ENCODE data around the gene EIF4E1B.

EIF4E1B gene

DNA sequence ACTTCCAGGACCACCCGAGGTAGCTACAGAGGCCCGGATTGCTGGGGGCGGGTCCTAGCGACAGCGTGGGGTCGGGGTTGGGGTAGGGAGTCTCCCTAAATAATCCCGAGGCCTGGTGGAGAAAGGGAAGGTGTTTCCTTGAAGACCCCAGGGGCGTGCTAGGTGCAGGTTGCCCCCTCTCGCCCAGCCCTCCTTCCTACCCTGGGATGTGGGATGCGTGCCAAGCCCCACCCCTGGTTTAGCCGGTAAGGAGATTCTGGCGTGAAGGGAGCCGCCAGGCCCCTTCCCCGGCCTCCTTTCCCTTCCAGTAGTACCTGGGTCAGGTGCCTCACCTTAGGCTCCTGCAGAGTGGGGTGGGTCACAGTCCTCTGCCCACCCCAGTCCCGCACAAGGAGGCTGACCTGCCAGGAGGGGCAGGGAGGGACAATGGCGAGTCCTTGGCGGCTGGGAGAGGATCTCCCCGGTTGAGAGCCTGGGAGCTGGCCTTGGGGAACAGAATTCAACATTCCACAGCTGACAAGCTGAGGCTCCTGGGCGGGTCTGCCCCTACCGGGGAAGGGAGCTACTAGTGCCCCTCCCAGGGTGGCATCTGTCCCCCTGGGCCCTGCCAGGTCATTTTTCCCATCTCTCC, 17.5 kb downstream of the EIF4E1B start:
- no peak for DNase-seq

DNA sequence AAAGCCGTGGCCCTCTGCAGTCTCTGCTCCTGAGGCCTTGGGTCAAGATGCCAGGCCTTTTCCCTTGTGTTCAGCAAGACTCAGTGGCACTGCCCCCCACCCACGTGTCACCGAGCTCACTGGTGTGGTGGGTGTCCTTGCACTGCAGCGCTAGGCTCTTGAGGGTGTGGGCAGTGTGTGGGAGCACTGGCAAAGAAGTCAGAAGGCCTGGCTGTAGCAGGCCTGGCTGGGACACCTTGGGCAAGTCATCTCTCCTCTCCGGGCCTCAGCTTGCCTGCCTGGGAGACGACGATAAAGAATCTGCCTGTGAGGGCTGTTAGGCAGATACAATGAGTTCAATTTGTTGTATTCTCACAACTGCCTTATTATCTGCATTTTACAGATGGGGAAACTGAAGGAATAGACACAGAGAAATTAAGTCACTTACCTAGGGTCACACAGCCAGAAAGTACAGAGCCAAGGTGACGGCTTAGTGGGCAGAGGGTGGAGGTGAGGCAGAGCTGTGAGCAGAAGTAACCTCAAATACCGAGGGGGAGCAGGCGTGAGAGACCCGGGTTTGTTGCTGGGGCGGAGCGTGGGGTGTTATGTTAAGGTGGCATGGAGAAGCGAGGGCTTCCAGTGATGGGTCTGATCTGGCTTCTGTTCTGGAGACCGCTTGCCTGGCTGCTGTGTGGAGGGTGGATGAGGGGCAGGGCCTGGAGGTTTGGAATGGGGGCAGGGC, 18.2 kb downstream of the EIF4E1B start:
- no peak for DNase-seq

DNA sequence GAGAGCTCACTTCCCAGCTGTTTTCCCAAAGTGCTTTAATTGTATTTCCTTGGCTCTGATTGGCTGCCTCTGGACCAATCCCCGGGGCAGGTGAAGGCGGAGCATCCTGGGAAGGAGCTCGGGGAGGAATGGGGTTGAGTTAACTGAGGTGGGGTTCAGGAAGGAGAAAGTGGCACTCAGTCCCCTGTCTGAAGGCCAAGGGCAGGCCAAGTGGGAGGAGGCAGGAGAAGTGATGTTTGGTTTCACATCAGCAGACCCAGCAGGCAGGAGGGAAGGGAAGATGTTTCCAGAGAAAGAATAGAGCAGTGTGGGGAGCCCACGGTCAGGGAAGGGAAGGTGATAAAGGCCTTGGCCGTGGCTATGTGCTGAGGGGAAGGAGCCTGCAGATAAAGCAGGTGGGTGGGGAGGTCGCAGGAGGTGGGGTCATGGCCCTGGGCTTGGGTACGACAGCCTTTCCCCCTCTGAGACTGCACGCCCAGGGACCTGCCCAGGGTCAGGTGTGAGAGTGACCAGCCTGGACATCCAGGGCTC, 19.9 kb downstream of the EIF4E1B start:
- no peak for DNase-seq

DNA sequence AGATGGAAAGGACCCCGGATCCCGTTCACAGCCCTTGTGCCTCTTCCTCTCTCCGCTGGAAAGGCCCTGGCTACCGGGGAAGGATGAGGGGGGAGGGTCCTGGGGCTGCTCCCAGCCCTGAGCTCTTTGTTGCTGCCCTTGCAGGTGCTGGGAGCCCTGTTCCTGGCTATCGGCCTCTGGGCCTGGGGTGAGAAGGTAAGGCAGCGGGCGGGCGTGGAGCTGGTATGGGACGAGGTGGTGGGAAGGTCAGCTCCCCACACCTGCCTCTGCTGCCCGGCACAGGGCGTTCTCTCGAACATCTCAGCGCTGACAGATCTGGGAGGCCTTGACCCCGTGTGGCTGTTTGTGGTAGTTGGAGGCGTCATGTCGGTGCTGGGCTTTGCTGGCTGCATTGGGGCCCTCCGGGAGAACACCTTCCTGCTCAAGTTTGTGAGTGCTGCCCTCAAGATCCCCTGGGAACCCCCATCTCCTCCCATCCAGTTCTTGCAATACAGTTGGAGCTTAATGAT, 21.1 kb downstream of the EIF4E1B start:
- no peak for DNase-seq

DNA sequence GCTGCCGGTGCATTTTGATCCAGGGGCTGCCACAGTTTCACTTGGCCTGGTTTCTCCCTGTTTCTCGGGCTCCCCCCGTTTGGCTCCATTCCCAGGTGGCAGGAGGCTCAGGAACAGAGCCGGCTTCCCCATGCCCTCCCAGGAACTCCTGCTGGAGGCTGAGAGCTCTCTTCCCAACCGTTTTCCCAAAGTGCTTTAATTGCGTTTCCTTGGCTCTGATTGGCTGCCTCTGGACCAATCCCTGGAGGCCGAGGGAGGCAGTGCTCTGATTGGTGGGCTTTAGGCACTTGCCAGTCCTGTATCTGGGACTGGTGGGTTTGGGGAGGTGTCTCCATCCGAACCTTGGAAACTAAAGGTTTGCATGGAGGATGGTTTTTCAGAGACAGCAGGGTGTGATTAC, 21.7 kb downstream of the EIF4E1B start:
- DNase-seq, result no peak

DNA sequence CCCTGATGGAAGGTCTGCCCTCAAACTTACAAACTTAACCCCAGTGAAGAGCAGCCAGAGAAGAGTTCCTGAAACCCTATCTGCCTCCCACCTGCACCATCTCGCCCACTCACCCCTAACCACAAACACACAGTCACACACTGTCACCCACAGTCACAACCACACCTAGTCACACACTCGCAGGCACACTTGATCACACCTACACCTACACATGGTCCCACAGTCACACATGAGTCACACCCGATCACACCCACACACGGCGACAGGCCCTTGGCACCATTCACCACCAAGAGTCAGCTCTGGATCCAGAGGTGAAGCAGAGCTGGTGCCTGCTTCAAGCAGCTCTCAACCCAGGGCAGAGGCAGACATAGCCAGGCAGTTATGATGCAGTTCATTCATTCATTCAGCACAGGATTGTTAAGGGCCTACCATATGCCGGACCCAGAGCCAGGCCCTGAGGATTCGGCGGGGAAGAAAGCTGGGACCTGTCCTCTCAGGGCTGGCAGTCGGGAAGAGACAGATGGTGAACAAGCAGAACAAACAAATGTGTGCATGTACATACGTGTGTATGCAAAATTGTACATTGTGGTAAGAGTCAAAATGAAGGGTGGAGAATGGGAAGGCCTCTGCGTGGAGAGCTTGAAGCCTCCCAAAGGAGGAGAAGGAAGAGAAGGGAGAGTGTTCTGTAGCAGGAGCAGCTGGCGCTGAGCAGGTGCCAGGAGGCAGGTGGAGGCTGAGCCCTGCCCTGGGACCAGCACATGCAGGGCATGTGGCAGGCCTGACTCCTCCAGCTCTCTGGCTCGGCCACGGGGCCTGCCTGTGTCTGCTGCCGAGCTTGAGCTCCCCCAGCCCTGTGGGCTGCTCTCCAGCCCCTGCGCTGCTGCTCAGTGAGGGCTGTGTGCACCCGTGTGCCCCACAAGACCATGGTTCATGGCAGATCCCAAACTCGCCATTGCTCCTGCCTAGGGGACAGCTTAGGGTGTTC, 23.2 kb downstream of the EIF4E1B start:
- no peak for DNase-seq

DNA sequence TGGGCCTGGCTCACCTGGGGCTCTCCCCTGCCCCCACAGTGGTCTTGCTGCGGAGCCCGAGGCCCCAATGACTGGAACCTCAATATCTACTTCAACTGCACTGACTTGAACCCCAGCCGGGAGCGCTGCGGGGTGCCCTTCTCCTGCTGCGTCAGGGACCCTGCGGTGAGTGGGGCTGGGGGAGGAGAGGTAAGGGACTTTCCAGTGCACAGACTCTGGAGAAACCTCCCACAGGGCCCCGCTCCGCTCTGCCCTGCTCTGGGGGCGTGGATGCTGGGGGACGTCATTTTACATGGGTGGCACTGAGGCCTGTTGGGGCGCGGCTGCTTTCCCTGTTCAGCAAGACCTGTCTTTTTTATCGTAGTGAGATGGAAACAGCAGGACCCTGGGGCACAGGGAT, 24.4 kb downstream of the EIF4E1B start:
- DNase-seq, result no peak

DNA sequence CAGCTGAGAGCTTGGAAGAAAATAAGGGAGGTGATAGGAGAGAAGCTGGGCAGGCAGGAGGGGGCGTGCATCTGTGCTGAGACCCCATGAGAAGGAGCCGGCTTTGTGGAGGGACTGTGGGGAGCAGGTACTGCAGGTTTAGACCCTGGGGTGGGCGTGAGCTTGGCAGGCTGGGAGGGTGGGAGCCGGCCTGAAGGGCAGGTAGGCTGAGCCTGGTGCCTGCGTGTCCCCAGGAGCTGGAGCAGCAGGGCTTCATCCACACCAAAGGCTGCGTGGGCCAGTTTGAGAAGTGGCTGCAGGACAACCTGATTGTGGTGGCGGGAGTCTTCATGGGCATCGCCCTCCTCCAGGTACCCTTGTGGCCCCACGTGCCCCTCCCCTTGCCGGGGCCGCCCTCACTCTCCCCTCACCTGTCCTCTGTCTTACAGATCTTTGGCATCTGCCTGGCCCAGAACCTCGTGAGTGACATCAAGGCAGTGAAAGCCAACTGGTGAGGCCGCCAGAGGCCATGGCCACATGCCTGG, 26.1 kb downstream of the EIF4E1B start:
- no peak for DNase-seq

DNA sequence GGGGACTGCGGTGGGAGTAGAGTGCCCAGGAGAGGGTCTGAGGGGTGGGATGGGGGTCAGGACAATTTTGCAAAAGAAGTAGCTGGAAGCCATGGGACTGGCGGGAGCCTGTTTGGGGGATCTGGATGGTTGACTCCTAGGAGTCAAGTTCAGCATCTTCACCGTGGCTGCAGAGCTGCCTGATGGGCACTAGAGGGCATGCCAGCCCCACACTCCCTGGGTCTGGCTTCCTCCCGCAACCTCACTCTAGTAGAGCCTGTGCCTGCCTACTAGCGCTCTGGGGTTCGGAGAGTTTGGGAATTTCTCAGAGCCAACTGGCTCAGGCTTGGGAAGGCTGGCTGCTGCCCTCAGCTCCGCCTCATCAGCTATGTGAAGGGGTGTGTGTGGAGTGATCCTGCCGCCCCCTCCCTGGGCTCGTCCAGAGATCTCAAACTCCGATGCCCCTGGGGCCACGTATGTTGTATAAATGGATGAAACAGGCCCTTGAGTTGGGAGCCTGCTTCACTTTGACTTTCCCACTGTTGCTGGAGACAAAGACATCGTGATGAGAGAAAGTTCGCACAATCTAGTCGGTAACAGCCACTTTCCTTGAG, 27.6 kb downstream of the EIF4E1B start:
- DNase-seq, result peak; percentile 44

DNA sequence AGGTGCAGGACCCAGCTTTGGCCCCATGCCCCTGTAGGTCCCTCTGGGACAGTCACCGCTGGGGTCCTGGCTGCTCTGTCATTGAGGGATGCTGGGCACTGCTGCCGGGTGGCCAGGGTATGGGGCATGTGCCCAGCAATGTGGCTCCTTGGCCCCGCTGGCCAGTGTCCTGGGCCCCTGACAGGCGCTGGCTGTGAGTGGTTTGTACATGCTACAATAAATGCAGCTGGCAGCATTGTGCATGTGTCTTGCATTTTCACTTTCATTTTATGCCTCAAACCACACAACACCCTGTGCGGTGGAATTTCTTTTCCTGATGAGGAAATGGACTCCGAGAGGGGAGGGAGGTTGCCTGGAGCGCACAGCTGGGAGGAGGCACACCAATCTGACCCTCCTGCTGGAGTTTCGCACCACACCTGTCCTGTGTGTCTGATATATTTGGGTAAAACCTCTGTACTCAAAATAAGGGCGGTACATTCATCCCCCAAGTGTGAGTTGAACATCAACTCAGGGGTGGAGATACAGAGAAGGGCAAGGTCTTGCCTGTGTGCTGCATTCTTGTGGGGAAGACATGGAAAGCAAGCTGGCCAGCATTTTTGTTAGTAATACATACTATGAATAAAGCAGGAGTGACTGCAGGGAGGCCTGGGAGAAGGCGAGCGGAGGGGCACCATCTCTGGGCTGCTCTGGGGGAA, 28.5 kb downstream of the EIF4E1B start:
- no peak for DNase-seq

DNA sequence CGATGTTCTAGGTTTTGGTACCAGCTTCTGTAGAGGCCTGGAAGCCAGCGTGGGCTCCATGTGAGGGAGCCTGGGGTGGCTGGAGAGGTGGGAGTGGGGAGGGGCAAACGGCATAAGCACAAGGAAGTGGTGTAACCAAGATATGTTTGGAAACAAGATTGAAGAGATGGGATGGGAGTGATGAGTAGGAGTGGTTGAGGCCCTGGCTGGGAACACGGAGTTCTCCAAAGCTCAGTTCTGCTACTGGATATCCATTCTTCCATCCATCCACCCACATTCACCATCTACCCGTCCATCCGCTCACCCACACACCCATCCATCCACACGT, 29.0 kb downstream of the EIF4E1B start:
- DNase-seq, result no peak

DNA sequence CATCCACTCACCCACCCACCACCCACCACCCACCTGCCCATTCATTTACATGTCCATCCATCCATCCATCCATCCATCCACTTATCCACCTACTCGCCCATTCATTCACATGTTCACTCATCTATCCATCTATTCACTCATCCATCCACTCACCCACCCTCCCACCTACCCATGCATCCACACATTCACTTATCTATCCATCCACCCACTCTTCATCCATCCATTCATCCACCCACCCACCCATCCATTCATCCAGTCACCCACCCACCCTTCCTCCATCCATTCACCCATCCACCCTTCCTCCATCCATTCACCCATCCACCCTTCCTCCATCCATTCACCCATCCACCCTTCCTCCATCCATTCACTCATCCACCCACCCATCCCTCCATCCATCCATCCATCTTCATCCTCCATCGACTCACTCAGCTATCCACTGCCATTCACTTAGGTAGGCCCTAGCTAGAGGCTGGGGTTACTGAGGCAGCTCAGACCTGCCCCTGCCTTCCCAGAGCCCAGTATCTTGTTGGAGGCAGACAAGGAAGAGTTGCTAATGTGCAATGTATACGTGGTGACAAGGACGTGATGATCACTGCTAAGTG, 29.5 kb downstream of the EIF4E1B start:
- DNase-seq, result no peak

DNA sequence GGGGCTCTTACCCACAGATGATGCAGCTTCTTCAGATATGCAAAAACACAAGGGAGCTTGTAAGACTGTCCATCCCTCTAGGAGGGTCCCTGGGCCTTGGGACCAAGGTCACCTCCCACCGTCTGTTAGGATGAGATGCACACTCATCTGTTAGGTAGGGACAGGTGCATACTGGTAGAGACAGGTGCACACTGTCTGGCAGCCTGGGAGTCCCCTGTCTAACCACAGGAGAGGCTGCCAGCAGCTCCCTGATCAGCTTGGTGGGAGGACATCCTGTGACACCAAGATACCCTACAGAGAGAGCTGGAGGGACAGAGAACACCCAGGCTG, 30.0 kb downstream of the EIF4E1B start:
- DNase-seq, result no peak

DNA sequence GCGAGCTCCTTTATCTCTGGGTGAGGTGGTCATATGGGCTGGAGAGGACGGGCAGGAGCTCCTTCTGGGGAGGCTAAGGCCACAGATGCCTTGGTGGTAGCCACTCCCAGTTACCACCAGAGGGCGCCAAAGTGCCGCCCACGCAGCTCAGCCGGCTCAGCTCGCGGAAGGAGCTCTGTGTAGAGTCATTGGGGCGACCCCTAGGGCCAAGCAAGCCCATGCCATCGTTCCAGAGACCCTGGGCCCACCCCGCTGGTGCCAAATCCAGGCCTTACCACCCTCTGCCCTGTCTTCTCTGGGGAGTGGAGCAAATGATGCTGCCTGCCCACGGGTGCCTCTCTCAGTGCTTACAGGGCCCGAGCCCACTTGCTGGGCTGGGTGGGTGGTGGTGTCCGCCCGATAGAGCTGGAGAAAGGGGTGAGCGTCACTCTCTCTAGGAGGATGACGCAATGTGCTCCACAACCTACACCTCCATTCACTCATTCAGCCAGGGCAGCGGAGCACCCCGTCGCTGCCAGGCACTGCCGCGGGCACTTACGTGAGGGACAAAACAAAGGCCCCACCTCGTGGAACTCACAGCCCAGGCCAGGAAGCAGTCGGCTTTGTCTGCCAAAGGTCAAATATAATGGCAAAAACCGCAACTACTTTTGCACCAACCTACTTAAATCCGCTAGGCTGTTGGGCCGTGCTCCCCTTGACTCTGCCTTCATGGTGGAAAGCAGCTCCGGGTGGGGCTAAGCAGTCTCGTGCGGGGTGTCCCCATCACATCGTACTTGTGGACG, 30.6 kb downstream of the EIF4E1B start:
- peak; percentile 65 for DNase-seq

DNA sequence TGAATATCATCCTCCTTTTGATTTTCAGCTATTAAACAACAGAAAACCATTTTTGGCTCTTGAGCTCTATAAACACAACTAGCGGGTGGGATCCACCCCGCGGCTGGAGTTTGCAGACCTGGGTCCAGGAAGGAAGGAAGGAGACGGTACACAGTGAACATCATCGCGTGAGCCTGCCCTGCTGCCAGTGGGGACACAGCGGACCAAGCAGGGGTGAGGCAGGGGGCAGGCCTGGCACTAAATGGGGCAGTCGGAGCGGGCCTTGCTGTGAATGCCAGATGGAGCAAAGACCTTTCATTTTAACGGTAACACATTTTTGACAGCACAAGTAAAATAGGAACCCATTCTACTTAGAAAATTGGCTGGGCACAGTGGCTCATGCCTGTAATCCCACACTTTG, 31.2 kb downstream of the EIF4E1B start:
- no peak for DNase-seq

DNA sequence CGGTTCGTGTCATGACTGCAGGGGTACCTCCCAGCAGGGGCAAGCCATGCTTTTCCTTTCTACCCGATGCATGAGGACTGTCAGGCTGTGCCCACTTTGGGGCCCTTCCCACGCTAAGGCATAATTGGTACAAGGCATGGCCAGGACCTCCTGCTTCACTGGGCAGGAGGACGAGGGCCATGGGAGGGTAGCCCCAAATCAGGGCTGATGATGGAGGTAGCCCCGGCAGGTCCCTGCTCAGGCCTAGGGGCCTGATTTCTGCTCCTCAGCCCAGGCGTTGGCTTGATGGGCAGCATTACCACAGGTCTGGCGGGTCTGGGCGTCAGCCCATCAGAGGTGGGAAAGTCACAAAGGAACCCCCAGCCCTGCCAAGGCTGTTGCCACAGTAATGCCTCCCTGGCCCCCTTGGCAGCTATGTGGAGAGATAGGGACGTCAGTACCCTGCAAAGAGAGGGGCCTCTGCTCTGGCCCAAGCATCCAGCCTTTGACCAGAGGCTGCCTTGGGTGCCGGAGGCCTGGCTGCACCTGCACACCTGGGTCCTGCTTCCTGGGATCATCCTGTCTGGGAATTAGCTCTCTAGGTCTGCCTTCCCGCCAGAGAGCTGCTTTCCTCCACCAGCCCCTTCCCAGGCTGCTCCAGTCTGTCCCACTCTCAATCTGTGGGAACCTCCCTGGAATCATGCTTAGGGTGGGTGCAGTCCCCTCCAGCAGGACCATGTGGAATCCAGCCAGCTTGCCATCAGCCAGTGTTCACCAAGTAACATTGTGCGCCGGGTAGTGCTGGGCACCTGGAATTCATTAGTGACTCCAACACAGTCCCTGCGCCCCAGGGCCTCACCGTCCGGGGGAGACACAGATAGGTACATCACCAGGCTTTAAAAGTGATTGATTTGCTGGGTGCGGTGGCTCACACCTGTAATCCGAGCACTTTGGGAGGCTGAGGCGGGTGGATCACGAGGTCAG, 32.2 kb downstream of the EIF4E1B start:
- DNase-seq, result no peak

DNA sequence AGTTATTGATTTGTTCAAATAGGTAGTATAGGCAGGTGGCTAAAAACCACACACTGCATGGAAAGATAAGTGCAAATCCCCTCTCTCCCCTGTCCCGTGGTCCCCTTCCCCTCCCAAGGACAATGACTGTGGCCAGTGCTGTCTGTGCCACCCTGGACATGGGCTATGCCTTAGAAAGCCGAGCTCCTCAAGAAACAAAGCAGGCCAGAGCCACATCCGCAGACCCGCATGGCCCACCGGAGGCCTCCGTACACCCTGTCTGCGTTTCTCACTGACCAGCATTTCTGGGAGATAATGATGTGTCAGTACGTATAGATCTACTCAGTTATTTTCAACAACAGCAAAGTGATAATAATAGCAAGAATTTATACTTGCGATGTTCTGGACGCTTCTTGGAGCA, 33.1 kb downstream of the EIF4E1B start:
- no peak for DNase-seq

DNA sequence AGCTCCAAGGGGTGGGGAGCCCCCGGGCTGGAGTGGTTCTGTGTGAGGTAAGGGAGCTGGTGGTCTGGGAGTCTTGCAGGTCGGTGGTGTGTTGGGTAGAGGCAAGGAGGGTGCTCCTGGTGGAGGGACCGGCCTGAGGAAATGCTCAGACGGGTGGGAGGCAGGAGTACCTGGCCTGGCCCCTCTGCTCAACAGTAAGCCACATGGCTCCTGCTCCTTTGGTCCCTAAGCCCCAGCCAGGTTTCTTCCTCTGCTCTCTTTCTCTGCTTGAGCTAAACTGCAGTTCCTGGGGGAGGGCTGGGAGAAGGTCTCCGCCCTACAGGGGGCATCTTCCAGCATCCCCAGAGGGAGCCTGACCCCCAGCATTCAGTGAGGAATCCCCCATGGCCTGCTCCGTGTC, 34.0 kb downstream of the EIF4E1B start:
- DNase-seq, result no peak

DNA sequence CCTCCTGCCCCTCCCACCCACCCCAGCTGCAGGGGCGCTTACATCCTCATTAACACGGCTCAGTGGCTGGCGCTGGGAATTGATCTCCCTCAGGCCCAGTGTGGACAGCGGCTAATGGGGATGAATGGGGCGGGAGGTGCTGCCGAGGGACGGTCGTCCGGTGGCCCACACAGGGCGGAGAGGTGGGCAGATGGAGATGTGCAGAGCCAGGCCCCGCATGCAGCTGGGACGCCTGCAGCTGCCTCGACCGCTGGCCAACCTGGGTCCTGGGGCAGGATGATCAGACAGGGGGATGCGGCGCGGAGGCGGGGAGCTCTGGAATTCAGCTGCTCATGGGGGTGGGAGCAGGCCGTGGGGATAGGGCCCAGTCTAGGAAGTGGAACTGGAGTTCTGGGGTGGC, 34.4 kb downstream of the EIF4E1B start:
- DNase-seq, result no peak

DNA sequence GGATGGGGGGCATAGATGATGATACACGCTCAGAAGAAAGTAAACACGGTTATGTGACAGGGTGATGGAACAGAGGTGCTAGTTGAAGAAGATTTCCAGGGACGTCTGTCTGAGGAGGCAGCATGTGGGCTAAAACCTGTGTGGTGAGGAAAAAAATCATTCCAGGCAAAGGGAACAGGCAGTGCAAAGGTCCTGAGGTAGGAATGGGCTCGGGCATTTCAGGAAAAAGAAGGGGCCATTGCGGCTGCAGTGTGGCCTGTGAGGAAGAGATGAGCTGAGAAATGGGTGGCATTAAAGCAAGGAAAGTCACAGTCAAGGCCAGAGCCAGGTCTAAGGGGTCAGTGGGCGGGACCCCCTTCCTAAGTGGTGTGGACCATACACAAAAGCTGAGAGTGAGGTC, 35.0 kb downstream of the EIF4E1B start:
- no peak for DNase-seq
